ENCODE data around the gene METTL6.
"Not testable (repeated sequence)": the region's sequence is repeated elsewhere in the genome, so short reads cannot be mapped to it uniquely, and the experiment has no call there.

Gene METTL6

DNA sequence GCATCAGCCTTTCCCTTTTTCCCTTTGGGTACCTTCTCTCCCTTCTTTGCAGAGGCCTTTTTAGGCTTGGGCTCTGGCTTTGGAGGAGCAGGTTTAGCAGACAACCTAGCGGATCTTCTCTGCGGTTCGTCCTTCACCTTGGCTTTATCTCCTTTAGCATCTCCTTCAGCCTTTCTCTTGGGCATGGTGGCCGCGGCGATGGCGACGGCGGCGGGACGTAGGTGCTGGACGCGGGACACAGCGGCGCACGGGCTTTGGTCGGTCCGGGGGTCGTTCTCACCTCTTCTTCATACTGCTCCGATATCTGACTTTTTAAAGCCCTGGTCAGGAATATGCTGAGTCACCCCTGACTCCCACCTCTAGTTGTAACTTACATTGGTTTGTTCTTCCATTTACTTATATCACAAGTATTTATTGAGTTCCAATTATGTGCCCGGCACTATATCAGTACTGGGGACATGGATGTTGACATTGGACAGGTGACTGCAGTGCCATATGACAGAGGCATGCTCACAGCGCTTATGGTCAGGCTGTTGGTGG is 51.8 kb downstream of the METTL6 start:
- DNase-seq = no peak
- Histone ChIP-seq H3K4me3 (no peak overlapping the region), H3K27ac (no peak overlapping the region), H3K4me1 (peaks cover 0 to 4% (median 0%) of the 10 kb centered on the region in 4 donors), H3K9me3 (no peaks in the 10 kb centered on the region), H3K36me3 (no peaks in the 10 kb centered on the region), H3K27me3 (no peaks in the 10 kb centered on the region)
- intact Hi-C loops (cut with DNase I; ENCODE audit: low total_unique reads) = loop anchor here (5.0 kb wide), 2 partner anchors 43 to 108 kb away; partner anchors contain the start of gene SH3BP5
- TF ChIP-seq, protein P1, sequence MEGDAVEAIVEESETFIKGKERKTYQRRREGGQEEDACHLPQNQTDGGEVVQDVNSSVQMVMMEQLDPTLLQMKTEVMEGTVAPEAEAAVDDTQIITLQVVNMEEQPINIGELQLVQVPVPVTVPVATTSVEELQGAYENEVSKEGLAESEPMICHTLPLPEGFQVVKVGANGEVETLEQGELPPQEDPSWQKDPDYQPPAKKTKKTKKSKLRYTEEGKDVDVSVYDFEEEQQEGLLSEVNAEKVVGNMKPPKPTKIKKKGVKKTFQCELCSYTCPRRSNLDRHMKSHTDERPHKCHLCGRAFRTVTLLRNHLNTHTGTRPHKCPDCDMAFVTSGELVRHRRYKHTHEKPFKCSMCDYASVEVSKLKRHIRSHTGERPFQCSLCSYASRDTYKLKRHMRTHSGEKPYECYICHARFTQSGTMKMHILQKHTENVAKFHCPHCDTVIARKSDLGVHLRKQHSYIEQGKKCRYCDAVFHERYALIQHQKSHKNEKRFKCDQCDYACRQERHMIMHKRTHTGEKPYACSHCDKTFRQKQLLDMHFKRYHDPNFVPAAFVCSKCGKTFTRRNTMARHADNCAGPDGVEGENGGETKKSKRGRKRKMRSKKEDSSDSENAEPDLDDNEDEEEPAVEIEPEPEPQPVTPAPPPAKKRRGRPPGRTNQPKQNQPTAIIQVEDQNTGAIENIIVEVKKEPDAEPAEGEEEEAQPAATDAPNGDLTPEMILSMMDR (IDR thresholded peaks at IDR 0.05) = no peak

DNA sequence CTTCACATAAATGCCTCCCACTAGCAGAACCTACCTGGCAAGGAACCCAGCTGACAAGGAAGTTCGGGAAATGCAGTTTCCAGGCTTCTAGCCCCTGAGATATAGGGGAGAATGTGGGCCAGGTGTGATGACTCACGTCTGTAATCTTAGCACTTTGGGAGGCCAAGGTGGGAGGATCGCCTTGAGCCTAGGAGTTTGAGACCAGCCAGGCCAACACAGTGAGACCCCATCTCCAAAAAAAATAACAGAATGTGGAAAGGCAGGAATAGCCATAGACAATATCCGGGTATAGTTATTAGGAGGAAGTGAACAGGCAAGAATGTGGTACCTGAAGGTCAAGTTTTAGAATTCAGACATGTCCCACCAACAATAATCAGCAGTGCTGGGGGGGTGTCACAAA is 54.4 kb downstream of the METTL6 start:
- intact Hi-C loops (cut with DNase I; ENCODE audit: low total_unique reads) = no loop called here
- Histone ChIP-seq H3K27me3 (no peaks in the 10 kb centered on the region), H3K4me1 (peaks cover 0 to 2% (median 0%) of the 10 kb centered on the region in 4 donors), H3K27ac (no peak overlapping the region), H3K4me3 (no peak overlapping the region), H3K9me3 (no peaks in the 10 kb centered on the region), H3K36me3 (no peaks in the 10 kb centered on the region)
- DNase-seq = no peak
- TF ChIP-seq, protein P1 (IDR thresholded peaks at IDR 0.05) = no peak

DNA sequence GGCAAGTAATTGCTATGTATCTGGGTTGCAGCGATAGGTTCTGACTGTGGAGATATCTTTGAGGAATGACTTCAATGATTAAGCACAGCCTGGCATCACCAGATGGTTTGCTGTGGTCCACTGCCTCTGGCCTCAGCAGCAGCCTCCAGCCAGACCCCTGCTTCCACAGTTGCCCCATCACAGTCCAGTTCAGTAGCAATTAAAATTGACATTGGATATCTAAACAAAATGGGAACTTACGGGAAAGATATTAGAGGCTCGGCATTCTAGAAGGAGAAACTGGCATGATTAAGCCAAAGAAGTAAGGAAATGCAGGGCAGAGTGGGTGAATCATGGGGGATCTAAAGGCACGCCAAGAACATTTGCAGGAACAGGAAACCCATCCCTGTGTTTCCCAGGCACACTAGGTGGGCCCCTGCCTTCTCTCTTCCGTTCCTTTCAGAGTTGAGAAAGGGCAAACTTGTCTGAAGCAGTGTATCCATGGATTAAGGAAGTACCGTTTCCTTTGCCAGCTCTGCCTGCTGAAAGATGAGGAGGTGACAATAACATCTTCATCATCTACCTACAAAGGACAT is 58.7 kb downstream of the METTL6 start:
- H3K27ac ChIP-seq = no peak overlapping the region

DNA sequence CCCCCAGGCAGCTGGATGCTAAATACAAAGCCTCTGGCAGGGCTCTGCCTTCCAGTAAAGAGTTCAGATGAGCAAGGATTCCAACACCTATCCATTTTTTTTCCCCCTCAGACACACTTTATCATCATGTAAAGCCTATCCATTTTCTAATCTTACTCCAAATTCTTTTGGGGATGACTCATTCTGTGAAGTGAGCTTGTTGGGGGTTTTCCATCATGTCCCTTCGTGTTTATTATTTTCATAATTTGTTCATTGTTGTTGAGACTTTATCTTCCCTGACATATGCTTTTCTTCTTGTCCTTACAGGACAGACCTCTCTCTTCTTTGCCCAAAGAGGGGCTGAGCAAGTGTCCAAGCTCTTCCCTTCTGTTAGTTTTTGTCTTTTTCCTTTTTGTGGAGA is 60.3 kb downstream of the METTL6 start:
- no peak for DNase-seq
- peaks cover 0 to 39% (median 12%) of the 10 kb centered on the region in 4 donors for H3K4me1 ChIP-seq
- H3K4me3 ChIP-seq = no peak overlapping the region
- H3K27me3 ChIP-seq = no peaks in the 10 kb centered on the region
- intact Hi-C loops (cut with DNase I; ENCODE audit: low total_unique reads) = no loop called here
- peak overlapping the region in 1 of 2 donors; percentile 17 for H3K27ac ChIP-seq
- H3K36me3 ChIP-seq = no peaks in the 10 kb centered on the region
- TF ChIP-seq, protein P1 (IDR thresholded peaks at IDR 0.05) = no peak
- H3K9me3 ChIP-seq = no peaks in the 10 kb centered on the region

More for the DNA sequence above, 58.7 kb downstream of the METTL6 start:
- H3K9me3 ChIP-seq = no peaks in the 10 kb centered on the region
- TF ChIP-seq, protein P1 (IDR thresholded peaks at IDR 0.05) = no peak
- no peaks in the 10 kb centered on the region for H3K36me3 ChIP-seq
- no peak overlapping the region for H3K4me3 ChIP-seq
- no peaks in the 10 kb centered on the region for H3K27me3 ChIP-seq
- H3K4me1 ChIP-seq = peaks cover 0 to 23% (median 6%) of the 10 kb centered on the region in 4 donors
- intact Hi-C loops (cut with DNase I; ENCODE audit: low total_unique reads) = no loop called here
- no peak for DNase-seq

DNA sequence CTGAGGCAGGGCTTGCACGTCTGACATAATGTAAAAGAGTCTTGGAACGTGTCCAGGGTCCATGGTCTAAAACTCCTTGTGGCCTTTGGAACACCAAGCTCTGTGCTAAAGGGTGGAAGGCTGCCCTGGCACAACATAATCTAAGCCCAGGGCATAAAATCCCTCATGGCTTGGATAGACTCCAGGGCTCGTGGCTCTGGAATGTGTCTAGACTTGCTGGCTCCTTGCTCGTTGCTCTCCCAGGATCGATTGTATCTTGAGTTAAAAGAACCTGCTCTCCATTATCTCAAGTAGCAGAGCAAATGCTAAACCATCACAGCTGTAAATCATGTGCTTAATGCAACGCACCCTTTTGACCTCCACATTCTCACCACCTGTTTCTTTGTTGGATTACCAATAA is 63.3 kb downstream of the METTL6 start:
- intact Hi-C loops (cut with DNase I; ENCODE audit: low total_unique reads) = not testable (repeated sequence)

DNA sequence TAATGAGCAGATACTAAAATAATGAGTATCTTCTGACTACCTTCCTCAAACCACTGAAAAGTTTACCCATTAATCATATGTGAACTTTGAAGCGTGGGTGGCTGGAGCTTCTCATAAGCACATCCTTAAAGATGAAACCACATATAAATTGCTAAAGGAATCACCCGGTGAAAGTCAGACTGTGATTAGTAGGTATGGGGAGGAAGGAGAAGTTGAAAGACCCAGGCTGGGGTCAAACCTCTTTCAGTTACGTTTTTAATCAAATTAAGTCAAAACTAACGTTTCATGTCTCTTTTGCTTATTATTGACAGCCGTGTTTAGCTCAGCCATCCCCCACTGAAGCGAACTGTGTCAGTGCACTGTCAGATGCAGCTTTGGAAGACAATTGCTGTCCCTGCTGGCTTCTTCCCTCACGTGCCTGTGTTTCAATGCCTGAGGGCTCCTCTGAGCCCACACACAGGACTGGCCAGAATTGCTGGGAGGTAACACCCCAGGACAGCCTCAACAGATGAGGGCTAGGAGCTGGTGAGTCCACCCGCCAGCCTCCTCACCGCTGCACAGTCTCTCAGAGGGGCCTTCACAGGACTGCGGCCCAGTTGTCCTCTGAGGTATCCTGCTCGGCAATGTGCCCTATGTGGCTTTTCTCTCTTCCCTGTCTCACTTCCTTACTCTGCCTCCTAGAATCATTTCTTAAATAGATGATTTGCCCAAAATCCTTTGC is 65.7 kb downstream of the METTL6 start:
- Histone ChIP-seq H3K27me3 (no peaks in the 10 kb centered on the region), H3K4me3 (no peak overlapping the region), H3K36me3 (no peaks in the 10 kb centered on the region), H3K9me3 (no peaks in the 10 kb centered on the region), H3K4me1 (peaks cover 0 to 55% (median 24%) of the 10 kb centered on the region in 4 donors), H3K27ac (peak overlapping the region in 1 of 2 donors; percentile 48)
- peak in 1 of 2 donors; percentile 25 for DNase-seq
- TF ChIP-seq, protein P1 (IDR thresholded peaks at IDR 0.05) = no peak
- intact Hi-C loops (cut with DNase I; ENCODE audit: low total_unique reads) = no loop called here

More for the DNA sequence above, 63.3 kb downstream of the METTL6 start:
- H3K27me3 ChIP-seq, H3K4me3 ChIP-seq, H3K9me3 ChIP-seq, H3K36me3 ChIP-seq: not testable (repeated sequence)
- DNase-seq = peak in 1 of 2 donors; percentile 78
- Histone ChIP-seq H3K27ac (peak overlapping the region in 1 of 2 donors; percentile 48), H3K4me1 (peaks cover 0 to 61% (median 24%) of the 10 kb centered on the region in 4 donors)

Measured in tibial artery (tissue), 4 donors.